Fibroblast of villous mesenchyme (primary cell): ENCODE data around the gene SPAAR. TPM values are rescaled to one million over a fixed set of nuclear protein-coding genes. Genes with fewer than 3 reads are reported as not detected.
"Not testable (repeated sequence)": the region's sequence is repeated elsewhere in the genome, so short reads cannot be mapped to it uniquely, and the experiment has no call there.

Experiments
- DNase-seq: peaks from one replicate; pipeline ENCODE4 v3.0.0-alpha.2; 2010; ENCODE audit warnings: low read depth
- H3K4me3 ChIP-seq: 2 replicates; pipeline ENCODE4 v1.5.1; 2011; ENCODE audit warnings: low read depth, mild to moderate bottlenecking, low read length
- CTCF ChIP-seq: IDR thresholded peaks from 2 replicates; pipeline ENCODE4 v1.5.1; 2012; ENCODE audit warnings: low read depth, mild to moderate bottlenecking, low read length; ENCODE audit not compliant: insufficient read depth
- total RNA-seq: library from RNA; depleted of rRNA; stranded (reverse); fragments of >200 nt; gene quantifications from 2 replicates; pipeline ENCODE4 v1.2.3, GENCODE V29; 2012

Gene SPAAR
- total RNA-seq, 1 donor: not detected

GRCh38 chr9:35933550-35934067, 24.3 kb downstream of the SPAAR start:
- no peak overlapping the region for H3K4me3 ChIP-seq
- no peak for TF ChIP-seq CTCF
- DNase-seq: no peak

- H3K4me3 ChIP-seq, DNase-seq: not testable (repeated sequence)
Observed at GRCh38 chr9:35934069-35934468, 24.8 kb downstream of the SPAAR start.

GRCh38 chr9:35935261-35935660, 26.0 kb downstream of the SPAAR start:
- peak; percentile 37 for DNase-seq
- no peak overlapping the region for H3K4me3 ChIP-seq
- no peak for TF ChIP-seq CTCF

GRCh38 chr9:35935755-35936509, 26.6 kb downstream of the SPAAR start:
- DNase-seq: no peak
- H3K4me3 ChIP-seq: no peak overlapping the region
- TF ChIP-seq CTCF: no peak

GRCh38 chr9:35937227-35937626, 27.9 kb downstream of the SPAAR start:
- no peak overlapping the region for H3K4me3 ChIP-seq
- DNase-seq: peak; percentile 43
- TF ChIP-seq CTCF: no peak

GRCh38 chr9:35938474-35939356, 29.4 kb downstream of the SPAAR start:
- DNase-seq: no peak
- no peak overlapping the region for H3K4me3 ChIP-seq
- no peak for TF ChIP-seq CTCF

- TF ChIP-seq CTCF: no peak
- no peak for DNase-seq
Observed at GRCh38 chr9:35939679-35940250, 30.5 kb downstream of the SPAAR start.

More at GRCh38 chr9:35939679-35940250, 30.5 kb downstream of the SPAAR start:
- H3K4me3 ChIP-seq: no peak overlapping the region
